T-helper 2 cell treated with Interferon-gamma antibody and Interleukin-4, amounts not matched to agents 100 ng/mL and 5 ng/mL, for 36 hours (primary cell): Measurements from ENCODE around the gene RHEB. TPM values are rescaled to one million over a fixed set of nuclear protein-coding genes. Genes with fewer than 3 reads are reported as not detected.

Experiments
- intact Hi-C: fragments of 100-400 bp; cut with micrococcal nuclease; formaldehyde crosslinking; loops from one replicate; pipeline ENCODE4 v1.15.1; 2023
- total RNA-seq: library from RNA; stranded (reverse); gene quantifications from 2 replicates; pipeline ENCODE4 v1.2.3, GENCODE V29; 2022

Gene RHEB
- total RNA-seq, 1 donor from 2014 or later, result 71.1 TPM

- intact Hi-C loops, result no loop called here
Measured at GRCh38 chr7:151504715-151505326, 14.9 kb downstream of the RHEB start.

DNA sequence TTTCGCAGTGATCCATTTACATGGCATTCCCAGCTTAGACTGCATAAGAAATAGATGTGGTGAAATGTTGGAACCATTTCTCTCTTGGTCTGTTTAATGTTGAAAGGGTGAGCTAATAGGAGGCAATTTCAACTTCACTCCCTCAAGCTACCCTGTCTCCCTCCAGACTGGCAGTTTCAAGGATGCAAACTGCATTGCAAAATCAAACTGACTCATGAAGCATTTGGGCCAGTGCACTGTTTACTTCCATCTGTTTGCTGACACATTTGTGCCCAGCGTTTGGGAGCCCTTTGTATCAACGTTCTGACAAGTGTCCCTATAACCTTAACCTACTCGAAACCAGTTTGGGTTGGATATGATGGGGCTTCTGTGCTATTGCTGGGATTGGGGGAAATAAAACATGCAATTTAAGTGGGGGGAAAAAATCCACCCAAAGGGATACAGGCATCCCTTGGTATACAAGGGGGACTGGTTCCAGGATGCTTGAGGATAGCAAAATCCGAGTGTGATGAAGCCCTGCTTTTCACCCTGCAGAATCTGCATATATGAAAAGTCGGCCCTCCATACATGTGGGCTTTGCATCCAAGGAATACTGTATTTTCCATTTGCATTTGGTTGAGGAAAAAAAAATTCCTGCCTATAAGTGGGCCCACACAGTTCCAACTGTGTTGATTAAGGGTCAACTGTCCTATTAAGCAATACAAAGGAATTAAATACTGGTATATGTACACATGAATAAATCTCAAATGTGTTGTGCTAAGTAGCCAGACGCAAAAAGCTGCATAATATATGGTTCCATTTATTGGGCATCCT is 15.6 kb downstream of the RHEB start:
- intact Hi-C loops, result no loop called here

DNA sequence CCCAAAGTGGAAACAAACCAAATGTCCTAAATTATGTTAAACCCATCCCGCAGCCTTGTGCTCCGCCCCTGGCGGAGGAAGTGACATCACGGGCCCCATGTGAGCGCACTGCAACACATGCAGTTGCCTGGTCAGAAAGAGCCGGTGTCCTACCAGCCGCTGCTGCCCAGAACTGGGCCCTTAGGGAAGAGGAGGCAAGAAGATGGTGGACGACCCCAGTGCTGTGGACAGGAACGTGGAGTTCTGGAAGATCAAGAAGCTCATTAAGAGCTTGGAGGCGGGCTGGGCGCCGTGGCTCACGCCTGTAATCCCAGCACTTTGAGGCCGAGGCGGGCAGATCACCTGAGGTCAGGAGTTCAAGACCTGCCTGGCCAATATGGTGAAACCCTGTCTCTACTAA is 18.0 kb downstream of the RHEB start:
- intact Hi-C loops, result no loop called here

DNA sequence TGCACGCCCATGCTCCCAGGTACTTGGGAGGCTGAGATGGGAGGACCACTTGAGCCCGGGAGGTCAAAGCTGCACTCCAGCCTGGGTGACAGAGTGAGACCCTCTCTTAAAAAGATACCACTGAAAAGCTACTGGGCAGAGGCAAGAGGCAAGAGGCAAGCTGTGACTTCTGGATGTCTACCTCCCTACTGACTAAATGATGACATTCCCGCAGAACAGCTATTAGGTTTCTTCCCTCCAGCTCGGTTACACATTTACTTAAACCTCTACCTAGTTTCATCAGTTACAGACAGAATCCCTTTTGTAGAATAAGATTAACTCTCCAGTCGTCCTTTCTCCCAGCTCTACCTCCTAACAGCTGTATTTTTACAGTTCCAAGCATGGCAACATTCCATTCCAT is 21.2 kb downstream of the RHEB start:
- intact Hi-C loops, result no loop called here

DNA sequence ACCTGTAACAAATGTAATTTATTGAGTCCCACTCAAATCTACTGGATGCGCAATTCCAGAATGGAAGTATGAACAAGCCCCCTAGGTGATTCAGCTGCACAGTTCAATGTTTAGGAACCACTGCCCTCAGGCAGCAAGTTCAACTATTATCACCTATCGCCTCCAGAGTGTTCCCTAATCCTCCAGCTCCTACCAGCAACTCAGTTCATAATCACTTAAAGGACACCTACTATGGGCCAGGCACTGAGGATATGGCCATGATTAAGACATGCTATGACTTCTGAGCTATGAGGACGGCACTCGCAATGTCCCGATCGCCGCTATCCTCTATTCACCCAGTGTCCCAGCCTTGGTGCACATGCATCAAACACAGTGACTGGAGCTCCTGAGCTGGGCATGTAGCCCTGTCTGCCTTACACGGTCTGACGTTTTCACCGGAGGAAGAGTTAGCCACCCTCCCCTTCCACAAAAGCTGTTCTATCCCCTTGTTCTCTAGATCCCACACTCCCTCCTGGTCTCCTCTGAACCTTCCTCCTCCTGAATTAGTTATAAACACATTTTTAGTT is 22.3 kb downstream of the RHEB start:
- intact Hi-C loops, result no loop called here

DNA sequence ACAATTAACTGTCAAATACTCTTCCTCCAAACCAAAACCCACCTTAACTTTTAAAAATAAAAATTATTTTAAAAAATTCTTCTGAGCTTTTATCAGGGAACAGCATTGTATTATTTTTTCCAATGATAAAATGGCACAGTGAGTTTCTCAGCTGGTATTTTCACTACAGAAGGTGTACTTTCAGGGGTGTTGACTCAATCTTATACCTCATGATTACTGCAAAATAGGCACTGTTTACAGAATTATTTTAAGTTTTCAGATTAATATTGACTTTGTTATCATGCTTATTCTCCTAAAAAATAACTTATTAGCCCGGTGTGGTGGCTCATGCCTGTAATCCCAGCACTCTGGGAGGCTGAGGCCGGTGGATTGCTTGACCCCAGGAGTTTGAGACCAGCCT is 24.3 kb downstream of the RHEB start:
- intact Hi-C loops, result no loop called here

DNA sequence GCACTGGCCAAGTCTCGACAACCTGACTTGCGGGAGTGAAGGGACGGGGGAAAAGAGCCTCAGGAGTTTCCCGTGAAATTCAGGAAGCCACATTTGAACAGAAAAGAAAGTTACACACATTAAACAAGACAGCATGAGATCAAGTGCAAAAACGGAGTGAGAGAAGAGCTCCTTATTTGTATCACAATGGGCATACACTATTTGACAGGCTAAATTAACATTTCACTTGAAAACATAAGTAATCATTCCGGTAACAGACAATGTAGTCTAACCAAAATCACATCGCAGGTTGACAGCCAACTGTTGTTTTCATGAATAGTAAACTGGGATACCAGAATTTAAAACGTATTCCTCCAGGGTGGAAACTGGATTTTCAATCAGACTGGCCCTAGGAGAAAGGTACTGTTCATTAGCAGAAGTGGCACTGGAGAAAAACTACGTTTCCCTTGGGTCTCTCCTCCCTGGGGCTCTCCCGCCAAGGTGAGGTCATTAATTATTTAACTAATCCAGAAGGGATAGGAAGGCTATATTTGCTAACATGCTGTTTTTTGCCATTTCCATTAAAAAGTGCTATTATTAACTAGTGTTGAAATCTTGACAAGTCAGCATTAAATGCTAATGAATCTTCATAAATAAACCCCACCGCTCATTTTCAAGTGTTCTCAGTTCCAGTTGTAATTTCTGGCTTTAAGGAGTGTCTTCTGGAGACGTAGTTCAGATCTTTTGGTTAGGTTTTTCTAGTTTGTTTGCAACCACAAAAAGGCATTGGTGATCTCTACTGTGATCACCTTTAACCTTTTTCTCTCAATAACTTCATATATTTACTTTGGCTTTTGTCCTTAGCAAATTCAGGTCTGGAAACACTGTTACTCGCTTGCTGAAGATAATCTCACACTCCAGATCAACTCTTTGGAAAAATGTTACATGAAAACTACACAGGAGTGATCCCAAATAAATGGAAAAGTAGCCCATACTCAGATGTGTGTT is 25.1 kb downstream of the RHEB start:
- intact Hi-C loops, result no loop called here

- intact Hi-C loops, result no loop called here
Measured at GRCh38 chr7:151493083-151493482, 26.6 kb downstream of the RHEB start.

DNA sequence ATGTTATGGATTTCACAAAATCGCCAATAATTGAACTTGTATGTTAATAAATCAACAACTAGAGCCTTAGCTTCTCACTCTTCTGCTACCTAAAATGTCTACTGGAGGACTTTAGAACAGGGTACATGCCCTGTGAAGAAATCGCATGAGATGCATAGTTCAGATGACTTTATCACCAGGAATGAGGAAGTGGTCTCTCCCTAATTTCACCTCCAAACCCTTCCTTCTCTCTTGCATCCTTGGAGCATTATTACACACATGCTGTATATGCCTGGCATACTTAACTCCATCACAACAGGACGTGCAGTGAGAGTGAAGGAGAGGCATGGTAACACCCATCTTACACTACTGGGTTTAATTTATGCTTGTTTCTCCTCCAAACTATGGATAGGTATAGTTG is 27.8 kb downstream of the RHEB start:
- intact Hi-C loops, result no loop called here

- intact Hi-C loops, result no loop called here
Measured at GRCh38 chr7:151490456-151491105, 29.1 kb downstream of the RHEB start.

DNA sequence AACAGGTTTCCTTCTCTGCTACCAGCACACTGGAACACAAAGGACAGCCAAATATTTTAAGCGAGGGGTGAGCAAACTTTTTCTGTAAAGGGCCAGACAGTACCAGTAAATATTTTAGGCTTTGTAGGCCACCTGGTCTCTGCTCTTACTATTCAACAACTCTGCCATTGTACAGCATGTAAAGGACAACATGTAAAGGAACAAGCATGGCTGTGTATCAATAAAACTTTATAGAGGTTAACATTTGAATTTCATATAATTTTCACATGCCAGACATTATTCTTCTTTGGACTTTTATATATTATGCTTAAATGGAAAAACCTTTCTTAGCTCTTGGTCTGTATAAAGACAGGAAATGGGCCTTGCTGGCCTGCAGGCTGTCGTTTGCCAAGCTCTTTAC is 30.2 kb downstream of the RHEB start:
- intact Hi-C loops, result no loop called here

- intact Hi-C loops, result no loop called here
Measured at GRCh38 chr7:151488096-151488495, 31.6 kb downstream of the RHEB start.

DNA sequence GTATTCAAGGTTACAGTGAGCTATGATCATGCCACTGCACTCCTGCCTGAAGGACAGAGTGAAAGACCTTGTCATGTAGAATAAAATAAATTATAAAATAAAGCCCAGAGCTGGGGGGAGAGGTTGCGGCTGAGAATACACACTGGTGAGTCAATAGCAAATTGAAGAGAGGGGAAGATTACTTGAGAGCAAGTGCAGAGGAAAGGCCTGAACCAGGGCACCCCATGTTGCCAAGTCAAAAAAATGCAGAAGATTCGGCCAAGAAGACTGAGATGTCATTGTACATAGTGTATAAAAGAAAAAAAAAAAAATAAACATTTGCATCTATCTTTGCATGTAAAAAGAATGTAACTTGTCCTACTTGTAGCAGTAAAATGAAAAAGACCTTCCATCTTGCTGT is 32.5 kb downstream of the RHEB start:
- intact Hi-C loops, result no loop called here

GRCh38 chr7:151486074-151486473 is 33.6 kb downstream of the RHEB start:
- intact Hi-C loops, result no loop called here

GRCh38 chr7:151484971-151485707 is 34.6 kb downstream of the RHEB start:
- intact Hi-C loops, result no loop called here

DNA sequence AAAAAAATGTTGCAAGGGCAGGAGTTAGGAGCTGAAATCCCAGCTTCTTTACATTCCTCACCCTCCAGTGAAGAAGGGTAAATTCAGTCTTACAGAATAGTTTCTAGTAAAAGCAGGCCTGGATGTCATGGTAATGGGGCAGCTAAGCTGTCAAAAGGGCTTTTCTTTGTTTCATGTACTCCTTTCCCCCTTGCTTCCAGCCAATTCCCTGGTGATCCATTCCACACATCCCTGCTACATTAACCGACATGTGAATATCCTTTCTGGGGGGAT is 36.0 kb downstream of the RHEB start:
- intact Hi-C loops, result no loop called here

GRCh38 chr7:151482883-151483710 is 36.6 kb downstream of the RHEB start:
- intact Hi-C loops, result no loop called here

- intact Hi-C loops, result no loop called here
Measured at GRCh38 chr7:151481650-151482505, 37.8 kb downstream of the RHEB start.

DNA sequence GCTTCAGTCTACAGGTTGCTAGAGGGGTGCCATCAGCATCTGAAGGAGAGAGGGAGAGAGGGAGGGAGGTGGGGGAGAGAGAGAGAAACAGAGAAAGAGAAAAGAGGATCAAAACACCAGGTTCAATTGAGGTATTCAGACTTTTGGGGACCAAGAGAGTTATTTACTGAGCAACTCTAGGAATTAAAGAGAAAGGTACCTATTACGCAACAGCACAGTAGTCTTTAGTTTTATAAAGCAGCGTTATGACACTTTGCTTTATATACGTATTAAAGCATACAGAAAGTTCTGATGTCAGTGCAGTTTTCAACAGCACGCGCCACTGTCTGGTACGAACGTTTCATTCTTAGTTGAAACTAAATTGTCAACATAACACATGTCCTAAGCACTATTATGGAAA is 41.8 kb downstream of the RHEB start:
- intact Hi-C loops, result no loop called here
